PC-9 (cell line): Measurements from ENCODE around the gene SMPD4.
"Not testable (repeated sequence)": the region's sequence is repeated elsewhere in the genome, so short reads cannot be mapped to it uniquely, and the experiment has no call there.

Source experiments
- EZH2 ChIP-seq: fragments of 200-600 bp; sonication (generic); IDR thresholded peaks from 2 replicates; pipeline ENCODE4 v1.8.0; 2017; ENCODE audit warnings: antibody characterized with exemption, low read depth
- TF ChIP-seq, protein P1 (sequence below): fragments of 200-600 bp; sonication (generic); conservative IDR thresholded peaks from 2 replicates; pipeline ENCODE4 v1.6.1; 2017; ENCODE audit warnings: mixed run types, antibody characterized with exemption, mild to moderate bottlenecking, moderate library complexity

DNA sequence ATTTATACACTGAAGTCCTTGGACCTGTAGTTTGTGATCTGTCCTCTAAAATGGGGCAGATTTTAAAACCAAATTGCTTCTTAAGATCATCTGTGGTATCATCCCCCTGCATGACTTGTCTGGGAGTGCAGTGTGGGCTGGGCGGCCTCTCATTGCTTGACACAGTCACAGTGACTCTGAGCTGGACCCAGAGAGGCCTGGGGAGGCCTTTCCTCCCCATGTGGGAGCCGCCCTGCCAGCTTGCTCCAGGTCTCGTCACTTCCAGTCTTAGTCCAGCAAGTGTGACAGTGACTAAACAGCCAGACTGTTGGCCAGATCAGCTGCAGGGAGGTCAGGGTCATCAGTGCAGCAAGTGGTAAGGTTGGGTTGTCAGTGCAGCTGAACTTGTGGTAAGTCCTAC lies 21.7 kb upstream of the SMPD4 start:
- TF ChIP-seq, protein P1, sequence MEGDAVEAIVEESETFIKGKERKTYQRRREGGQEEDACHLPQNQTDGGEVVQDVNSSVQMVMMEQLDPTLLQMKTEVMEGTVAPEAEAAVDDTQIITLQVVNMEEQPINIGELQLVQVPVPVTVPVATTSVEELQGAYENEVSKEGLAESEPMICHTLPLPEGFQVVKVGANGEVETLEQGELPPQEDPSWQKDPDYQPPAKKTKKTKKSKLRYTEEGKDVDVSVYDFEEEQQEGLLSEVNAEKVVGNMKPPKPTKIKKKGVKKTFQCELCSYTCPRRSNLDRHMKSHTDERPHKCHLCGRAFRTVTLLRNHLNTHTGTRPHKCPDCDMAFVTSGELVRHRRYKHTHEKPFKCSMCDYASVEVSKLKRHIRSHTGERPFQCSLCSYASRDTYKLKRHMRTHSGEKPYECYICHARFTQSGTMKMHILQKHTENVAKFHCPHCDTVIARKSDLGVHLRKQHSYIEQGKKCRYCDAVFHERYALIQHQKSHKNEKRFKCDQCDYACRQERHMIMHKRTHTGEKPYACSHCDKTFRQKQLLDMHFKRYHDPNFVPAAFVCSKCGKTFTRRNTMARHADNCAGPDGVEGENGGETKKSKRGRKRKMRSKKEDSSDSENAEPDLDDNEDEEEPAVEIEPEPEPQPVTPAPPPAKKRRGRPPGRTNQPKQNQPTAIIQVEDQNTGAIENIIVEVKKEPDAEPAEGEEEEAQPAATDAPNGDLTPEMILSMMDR = not testable (repeated sequence)
- TF ChIP-seq EZH2 = not testable (repeated sequence)
